Measurements from ENCODE around the gene SVOP. TPM values are rescaled to one million over a fixed set of nuclear protein-coding genes. Genes with fewer than 3 reads are reported as not detected.
"Not testable (repeated sequence)": the region's sequence is repeated elsewhere in the genome, so short reads cannot be mapped to it uniquely, and the experiment has no call there.

The SVOP gene
- total RNA-seq, 4 donors from 2014 or later = 0.18 to 1.2 TPM; not detected in 2

DNA sequence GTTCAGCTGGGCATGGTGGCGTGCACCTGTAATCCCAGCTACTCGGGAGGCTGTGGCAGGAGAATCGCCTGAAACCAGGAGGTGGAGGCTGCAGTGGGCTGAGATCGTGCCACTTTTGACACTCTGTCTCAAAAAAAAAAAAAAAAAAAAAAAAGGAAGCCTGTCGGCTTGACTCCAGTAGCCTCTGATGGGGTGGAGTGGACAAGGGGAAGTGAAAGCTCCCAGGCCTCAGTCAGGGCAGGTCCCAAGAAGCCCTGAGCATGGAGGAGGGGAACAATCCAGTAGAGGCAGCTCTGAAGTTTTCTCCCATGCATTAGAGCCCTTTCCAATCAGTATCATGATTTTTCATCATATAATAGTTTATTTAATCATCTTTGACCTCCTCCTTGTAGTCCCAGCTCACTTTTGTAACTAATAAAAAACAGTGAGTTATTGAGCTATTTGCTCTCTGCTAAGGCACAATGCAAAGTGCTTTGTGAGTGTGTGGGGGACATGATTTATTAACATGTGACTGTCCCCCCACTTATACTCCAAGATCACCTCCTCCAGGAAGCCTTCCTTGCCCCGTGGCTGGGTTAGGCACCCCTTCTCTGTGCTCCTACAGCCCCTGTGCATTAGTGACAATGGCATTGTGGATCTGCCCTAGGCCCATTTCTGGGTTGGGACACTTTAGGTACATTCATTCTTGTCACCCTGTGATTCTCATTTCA is 158.8 kb downstream of the SVOP start:
- Histone ChIP-seq H3K27ac (peak overlapping the region in 1 of 4 donors; percentile 1), H3K27me3 (no peaks in the 10 kb centered on the region), H3K4me1 (peaks cover 0 to 12% (median 4%) of the 10 kb centered on the region in 4 donors), H3K9me3 (no peaks in the 10 kb centered on the region), H3K4me3 (no peak overlapping the region), H3K36me3 (no peaks in the 10 kb centered on the region)
- TF ChIP-seq, protein P1, sequence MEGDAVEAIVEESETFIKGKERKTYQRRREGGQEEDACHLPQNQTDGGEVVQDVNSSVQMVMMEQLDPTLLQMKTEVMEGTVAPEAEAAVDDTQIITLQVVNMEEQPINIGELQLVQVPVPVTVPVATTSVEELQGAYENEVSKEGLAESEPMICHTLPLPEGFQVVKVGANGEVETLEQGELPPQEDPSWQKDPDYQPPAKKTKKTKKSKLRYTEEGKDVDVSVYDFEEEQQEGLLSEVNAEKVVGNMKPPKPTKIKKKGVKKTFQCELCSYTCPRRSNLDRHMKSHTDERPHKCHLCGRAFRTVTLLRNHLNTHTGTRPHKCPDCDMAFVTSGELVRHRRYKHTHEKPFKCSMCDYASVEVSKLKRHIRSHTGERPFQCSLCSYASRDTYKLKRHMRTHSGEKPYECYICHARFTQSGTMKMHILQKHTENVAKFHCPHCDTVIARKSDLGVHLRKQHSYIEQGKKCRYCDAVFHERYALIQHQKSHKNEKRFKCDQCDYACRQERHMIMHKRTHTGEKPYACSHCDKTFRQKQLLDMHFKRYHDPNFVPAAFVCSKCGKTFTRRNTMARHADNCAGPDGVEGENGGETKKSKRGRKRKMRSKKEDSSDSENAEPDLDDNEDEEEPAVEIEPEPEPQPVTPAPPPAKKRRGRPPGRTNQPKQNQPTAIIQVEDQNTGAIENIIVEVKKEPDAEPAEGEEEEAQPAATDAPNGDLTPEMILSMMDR (IDR thresholded peaks at IDR 0.05) = no peak
- TF ChIP-seq POLR2A (IDR thresholded peaks at IDR 0.05) = no peak
- peak in 2 of 3 donors; percentile 60 to 66 for DNase-seq

DNA sequence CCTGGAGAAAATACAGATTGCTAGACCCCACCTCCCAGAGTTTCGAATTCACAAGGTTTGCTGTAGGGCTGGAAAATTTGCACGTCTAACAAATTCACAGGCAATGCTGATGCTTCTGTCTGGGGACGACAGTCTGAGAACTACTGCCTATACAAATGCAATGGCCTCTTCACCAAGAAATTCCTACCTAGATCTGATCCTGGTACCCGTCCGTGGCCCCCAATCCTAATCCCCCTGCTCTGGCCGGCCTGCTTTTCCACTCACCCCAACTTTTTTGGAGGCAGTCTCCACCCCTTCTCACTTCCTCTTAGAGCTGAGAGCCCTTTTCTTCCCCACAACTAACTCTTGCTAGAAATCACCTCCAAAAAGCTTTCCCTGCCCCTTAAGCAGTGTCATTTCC is 160.4 kb downstream of the SVOP start:
- no peak for DNase-seq
- Histone ChIP-seq H3K27ac (no peak overlapping the region), H3K4me3 (no peak overlapping the region), H3K27me3 (no peaks in the 10 kb centered on the region), H3K9me3 (no peaks in the 10 kb centered on the region), H3K36me3 (no peaks in the 10 kb centered on the region), H3K4me1 (peaks cover 0 to 21% (median 5%) of the 10 kb centered on the region in 4 donors)
- no peak for TF ChIP-seq POLR2A (IDR thresholded peaks at IDR 0.05)
- TF ChIP-seq, protein P1 (IDR thresholded peaks at IDR 0.05) = no peak

DNA sequence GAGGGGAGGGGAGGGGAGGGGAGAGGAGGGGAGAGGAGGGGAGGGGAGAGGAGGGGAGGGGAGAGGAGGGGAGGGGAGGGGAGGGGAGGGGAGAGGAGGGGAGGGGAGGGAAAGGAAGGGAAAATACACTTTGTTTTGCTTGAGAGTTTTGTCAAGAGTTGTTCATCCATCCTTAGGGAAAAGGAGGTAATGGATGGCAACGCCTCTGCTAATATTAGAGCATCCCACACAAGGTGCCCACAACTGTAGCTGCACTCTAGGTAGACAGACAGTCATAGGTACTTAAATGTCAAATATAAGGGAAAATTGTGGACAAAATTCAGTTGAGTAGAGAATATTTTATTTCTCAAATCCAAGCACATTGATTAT is 161.0 kb downstream of the SVOP start:
- TF ChIP-seq POLR2A (IDR thresholded peaks at IDR 0.05) = no peak
- TF ChIP-seq, protein P1 (IDR thresholded peaks at IDR 0.05) = no peak
- Histone ChIP-seq H3K27me3 (no peaks in the 10 kb centered on the region), H3K27ac (no peak overlapping the region), H3K36me3 (no peaks in the 10 kb centered on the region), H3K4me3 (no peak overlapping the region), H3K9me3 (no peaks in the 10 kb centered on the region), H3K4me1 (peaks cover 0 to 23% (median 5%) of the 10 kb centered on the region in 4 donors)
- no peak for DNase-seq

- peaks cover 0 to 23% (median 5%) of the 10 kb centered on the region in 4 donors for H3K4me1 ChIP-seq
- H3K4me3 ChIP-seq, H3K9me3 ChIP-seq, DNase-seq, H3K36me3 ChIP-seq, H3K27me3 ChIP-seq: not testable (repeated sequence)
- peak overlapping the region in 1 of 4 donors; percentile 86 for H3K27ac ChIP-seq
Observed at GRCh38 chr12:108859141-108859922, 161.5 kb downstream of the SVOP start.

DNA sequence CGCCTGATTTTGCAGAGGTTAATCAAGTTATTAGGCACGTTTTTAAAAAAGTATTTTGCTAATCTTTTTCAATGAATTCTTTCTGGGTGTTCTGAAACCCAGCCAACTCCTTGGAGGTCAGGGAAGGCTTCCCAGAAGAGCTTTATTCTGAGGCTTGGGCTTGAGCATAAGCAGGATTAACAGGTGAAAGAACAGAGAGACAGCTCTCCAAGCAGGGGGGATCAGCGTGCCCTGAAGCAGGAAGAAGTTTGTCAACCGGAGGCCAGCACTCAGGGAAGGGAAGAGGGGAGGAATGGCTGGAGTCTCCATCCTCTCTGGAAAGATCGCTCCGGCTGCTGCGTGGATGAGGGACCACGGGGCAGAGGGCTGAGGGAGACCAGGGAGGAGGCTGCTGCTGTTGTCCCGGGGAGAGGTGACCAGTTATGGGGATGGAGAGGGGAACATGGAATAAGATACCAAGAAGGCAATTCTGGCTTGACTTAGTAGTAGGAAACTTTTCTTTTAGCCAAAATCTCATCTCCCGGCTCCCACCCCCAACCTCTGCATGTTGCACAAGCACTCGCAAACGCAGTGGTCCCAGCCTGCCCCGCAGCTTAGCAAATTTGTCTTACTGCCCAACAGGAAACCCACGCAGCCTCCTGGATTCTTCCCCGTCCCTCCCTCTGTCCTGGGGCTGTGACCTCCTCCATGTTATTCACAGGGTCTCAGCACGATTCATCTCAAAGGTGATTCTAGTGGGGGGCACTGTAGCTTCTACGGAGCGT is 162.4 kb downstream of the SVOP start:
- H3K27me3 ChIP-seq = no peaks in the 10 kb centered on the region
- TF ChIP-seq, protein P1 (IDR thresholded peaks at IDR 0.05) = no peak
- TF ChIP-seq POLR2A (IDR thresholded peaks at IDR 0.05) = no peak
- DNase-seq = no peak
- H3K36me3 ChIP-seq = no peaks in the 10 kb centered on the region
- peaks cover 0 to 23% (median 5%) of the 10 kb centered on the region in 4 donors for H3K4me1 ChIP-seq
- no peaks in the 10 kb centered on the region for H3K9me3 ChIP-seq
- peak overlapping the region; percentile 62 to 93 (median 72) for H3K4me3 ChIP-seq
- H3K27ac ChIP-seq = peak overlapping the region; percentile 86 to 96 (median 94)

Small RNA genes within 50 kb of the gene (small RNA-seq; reads per million reads assigned to genes)
- 0 reads per million in 2 donors for gene AC190387.1
- 0 reads per million in 2 donors for gene RNA5SP372
- gene RNU6-361P = 0 reads per million in 2 donors

Other genes starting within 250 kb of the SVOP start
- gene SSH1, start 163.5 kb downstream of the SVOP start, total RNA-seq = 10 to 100 TPM; 11.6 to 35.5 (median 23.3) TPM
- gene DAO, start 141.0 kb downstream of the SVOP start, total RNA-seq = 1 to 10 TPM in 1 of 4 donors, not detected in 3; 1.2 TPM
- 10 to 100 TPM in 3 of 4 donors, 1 to 10 TPM in 1; 7.4 to 45.4 (median 34.5) TPM for gene USP30, start 31.5 kb upstream of the SVOP start, total RNA-seq
- 10 to 100 TPM in 1 of 4 donors, 1 to 10 TPM in 3; 5.2 to 26.4 (median 7.3) TPM for gene ALKBH2, start 72.4 kb upstream of the SVOP start, total RNA-seq
- gene UNG, start 76.5 kb upstream of the SVOP start, total RNA-seq = 10 to 100 TPM; 19.0 to 58.6 (median 21.3) TPM
- gene ACACB, start 95.5 kb upstream of the SVOP start, total RNA-seq = 100 to 1,000 TPM in 3 of 4 donors, 10 to 100 TPM in 1; 56.0 to 179 (median 152) TPM

Data from Peyer's patch (tissue), 4 donors.